ENCODE results near the gene MCC.

Gene MCC

GRCh38 chr5:113490317-113490716 is 2.1 kb upstream of the MCC start:
- no peak overlapping the region for H4K5ac ChIP-seq (ENCODE audit: low read length)
- WGBS (ENCODE audit: extremely low coverage, insufficient coverage, low lambda C conversion rate), result no CpG with 5 or more reads among the region's 3 CpGs

GRCh38 chr5:113489299-113489698 is 1.0 kb upstream of the MCC start:
- H4K8ac ChIP-seq (ENCODE audit: low read depth, low read length), result no peak overlapping the region
- H2AK5ac ChIP-seq (ENCODE audit: low read length), result no peak overlapping the region
- H3K18ac ChIP-seq (ENCODE audit: low read length), result no peak overlapping the region
- H3K79me2 ChIP-seq (ENCODE audit: control insufficient read depth, insufficient read depth, low read length), result no peaks in the 10 kb centered on the region
- H3K9ac ChIP-seq (ENCODE audit: low read length), result no peak overlapping the region
- H3K27me3 ChIP-seq (ENCODE audit: insufficient read depth, low read length, poor library complexity), result no peaks in the 10 kb centered on the region
- H4K5ac ChIP-seq (ENCODE audit: low read length), result no peak overlapping the region
- H2BK120ac ChIP-seq (ENCODE audit: low read depth, low read length), result no peak overlapping the region
- H3K4ac ChIP-seq (ENCODE audit: low read depth, low read length), result no peak overlapping the region
- H3K4me3 ChIP-seq (ENCODE audit: low read length), result no peak overlapping the region
- no peaks in the 10 kb centered on the region for H3K4me1 ChIP-seq (ENCODE audit: control insufficient read depth, low read depth, low read length)
- no peaks in the 10 kb centered on the region for H3K79me1 ChIP-seq (ENCODE audit: low read length)
- no peak overlapping the region for H2BK5ac ChIP-seq (ENCODE audit: low read length)
- H3K56ac ChIP-seq (ENCODE audit: low read length), result no peak overlapping the region
- no peak overlapping the region for H3K27ac ChIP-seq (ENCODE audit: low read depth, low read length)
- no CpG with 5 or more reads among the region's 3 CpGs for WGBS (ENCODE audit: extremely low coverage, insufficient coverage, low lambda C conversion rate)
- no peak for DNase-seq
- no peak overlapping the region for H2BK15ac ChIP-seq (replicated peaks; ENCODE audit: low read depth)
- H3K4me2 ChIP-seq (ENCODE audit: low read length), result no peak overlapping the region
- H3K36me3 ChIP-seq (ENCODE audit: control insufficient read depth, insufficient read depth, low read length), result no peaks in the 10 kb centered on the region
- no peak overlapping the region for H3K23ac ChIP-seq (ENCODE audit: low read length)

More at GRCh38 chr5:113490317-113490716, 2.1 kb upstream of the MCC start:
- H3K56ac ChIP-seq (ENCODE audit: low read length), result no peak overlapping the region
- H3K79me2 ChIP-seq (ENCODE audit: control insufficient read depth, insufficient read depth, low read length), result no peaks in the 10 kb centered on the region
- H2BK120ac ChIP-seq (ENCODE audit: low read depth, low read length), result no peak overlapping the region
- H3K23ac ChIP-seq (ENCODE audit: low read length), result no peak overlapping the region
- H3K36me3 ChIP-seq (ENCODE audit: control insufficient read depth, insufficient read depth, low read length), result no peaks in the 10 kb centered on the region
- no peak overlapping the region for H3K4ac ChIP-seq (ENCODE audit: low read depth, low read length)
- H3K79me1 ChIP-seq (ENCODE audit: low read length), result no peaks in the 10 kb centered on the region
- H3K4me1 ChIP-seq (ENCODE audit: control insufficient read depth, low read depth, low read length), result no peaks in the 10 kb centered on the region
- H3K18ac ChIP-seq (ENCODE audit: low read length), result no peak overlapping the region
- no peak overlapping the region for H3K4me3 ChIP-seq (ENCODE audit: low read length)
- DNase-seq, result no peak
- H3K27ac ChIP-seq (ENCODE audit: low read depth, low read length), result no peak overlapping the region
- H2AK5ac ChIP-seq (ENCODE audit: low read length), result no peak overlapping the region
- H3K4me2 ChIP-seq (ENCODE audit: low read length), result no peak overlapping the region
- H4K8ac ChIP-seq (ENCODE audit: low read depth, low read length), result no peak overlapping the region
- H3K9ac ChIP-seq (ENCODE audit: low read length), result no peak overlapping the region
- no peaks in the 10 kb centered on the region for H3K27me3 ChIP-seq (ENCODE audit: insufficient read depth, low read length, poor library complexity)
- no peak overlapping the region for H2BK5ac ChIP-seq (ENCODE audit: low read length)
- H2BK15ac ChIP-seq (replicated peaks; ENCODE audit: low read depth), result no peak overlapping the region

- Histone ChIP-seq H3K4ac (ENCODE audit: low read depth, low read length) (no peak overlapping the region), H4K5ac (ENCODE audit: low read length) (no peak overlapping the region), H3K27ac (ENCODE audit: low read depth, low read length) (no peak overlapping the region), H3K4me3 (ENCODE audit: low read length) (peak overlapping the region; percentile 1), H2BK5ac (ENCODE audit: low read length) (no peak overlapping the region), H2BK120ac (ENCODE audit: low read depth, low read length) (no peak overlapping the region), H3K79me2 (ENCODE audit: control insufficient read depth, insufficient read depth, low read length) (no peaks in the 10 kb centered on the region), H3K4me1 (ENCODE audit: control insufficient read depth, low read depth, low read length) (no peaks in the 10 kb centered on the region), H3K9ac (ENCODE audit: low read length) (peak overlapping the region; percentile 5), H2AK5ac (ENCODE audit: low read length) (no peak overlapping the region), H3K4me2 (ENCODE audit: low read length) (peak overlapping the region; percentile 21), H3K36me3 (ENCODE audit: control insufficient read depth, insufficient read depth, low read length) (no peaks in the 10 kb centered on the region), H2BK15ac (replicated peaks; ENCODE audit: low read depth) (no peak overlapping the region), H3K23ac (ENCODE audit: low read length) (no peak overlapping the region), H3K27me3 (ENCODE audit: insufficient read depth, low read length, poor library complexity) (no peaks in the 10 kb centered on the region), H3K56ac (ENCODE audit: low read length) (peak overlapping the region; percentile 83), H3K18ac (ENCODE audit: low read length) (no peak overlapping the region), H4K8ac (ENCODE audit: low read depth, low read length) (no peak overlapping the region), H3K79me1 (ENCODE audit: low read length) (no peaks in the 10 kb centered on the region)
- no peak for DNase-seq
- WGBS (ENCODE audit: extremely low coverage, insufficient coverage, low lambda C conversion rate), result no CpG with 5 or more reads among the region's 20 CpGs
Observed at GRCh38 chr5:113488645-113489184, 462 bp upstream of the MCC start.

GRCh38 chr5:113487416-113487780 is 855 bp downstream of the MCC start:
- Histone ChIP-seq H3K4me1 (ENCODE audit: control insufficient read depth, low read depth, low read length) (no peaks in the 10 kb centered on the region), H2BK15ac (replicated peaks; ENCODE audit: low read depth) (no peak overlapping the region), H3K9ac (ENCODE audit: low read length) (peak overlapping the region; percentile 55), H3K4me3 (ENCODE audit: low read length) (peak overlapping the region; percentile 42), H3K4me2 (ENCODE audit: low read length) (peak overlapping the region; percentile 85), H4K5ac (ENCODE audit: low read length) (no peak overlapping the region), H2AK5ac (ENCODE audit: low read length) (no peak overlapping the region), H3K4ac (ENCODE audit: low read depth, low read length) (no peak overlapping the region), H2BK5ac (ENCODE audit: low read length) (no peak overlapping the region), H3K56ac (ENCODE audit: low read length) (peak overlapping the region; percentile 83), H3K18ac (ENCODE audit: low read length) (no peak overlapping the region), H3K27me3 (ENCODE audit: insufficient read depth, low read length, poor library complexity) (no peaks in the 10 kb centered on the region), H3K79me1 (ENCODE audit: low read length) (no peaks in the 10 kb centered on the region), H4K8ac (ENCODE audit: low read depth, low read length) (no peak overlapping the region), H3K79me2 (ENCODE audit: control insufficient read depth, insufficient read depth, low read length) (no peaks in the 10 kb centered on the region), H3K36me3 (ENCODE audit: control insufficient read depth, insufficient read depth, low read length) (no peaks in the 10 kb centered on the region), H3K27ac (ENCODE audit: low read depth, low read length) (no peak overlapping the region), H2BK120ac (ENCODE audit: low read depth, low read length) (no peak overlapping the region), H3K23ac (ENCODE audit: low read length) (no peak overlapping the region)
- WGBS (ENCODE audit: extremely low coverage, insufficient coverage, low lambda C conversion rate), result no CpG with 5 or more reads among the region's 18 CpGs
- DNase-seq, result peak; percentile 32

GRCh38 chr5:113480243-113480642 is 8.0 kb downstream of the MCC start:
- no peak overlapping the region for H3K23ac ChIP-seq (ENCODE audit: low read length)
- no CpG with 5 or more reads among the region's 5 CpGs for WGBS (ENCODE audit: extremely low coverage, insufficient coverage, low lambda C conversion rate)
- no peak for DNase-seq

GRCh38 chr5:113478691-113479090 is 9.6 kb downstream of the MCC start:
- H3K36me3 ChIP-seq (ENCODE audit: control insufficient read depth, insufficient read depth, low read length), result no peaks in the 10 kb centered on the region
- H3K27ac ChIP-seq (ENCODE audit: low read depth, low read length), result no peak overlapping the region
- H2BK15ac ChIP-seq (replicated peaks; ENCODE audit: low read depth), result no peak overlapping the region
- H3K4me2 ChIP-seq (ENCODE audit: low read length), result no peak overlapping the region
- no CpG with 5 or more reads among the region's 3 CpGs for WGBS (ENCODE audit: extremely low coverage, insufficient coverage, low lambda C conversion rate)
- no peak overlapping the region for H3K4me3 ChIP-seq (ENCODE audit: low read length)
- no peak overlapping the region for H3K23ac ChIP-seq (ENCODE audit: low read length)
- H2BK120ac ChIP-seq (ENCODE audit: low read depth, low read length), result no peak overlapping the region
- H3K4me1 ChIP-seq (ENCODE audit: control insufficient read depth, low read depth, low read length), result no peaks in the 10 kb centered on the region
- H3K18ac ChIP-seq (ENCODE audit: low read length), result no peak overlapping the region
- no peak overlapping the region for H3K56ac ChIP-seq (ENCODE audit: low read length)
- H3K9ac ChIP-seq (ENCODE audit: low read length), result no peak overlapping the region
- H2BK5ac ChIP-seq (ENCODE audit: low read length), result no peak overlapping the region
- no peak overlapping the region for H4K5ac ChIP-seq (ENCODE audit: low read length)
- no peaks in the 10 kb centered on the region for H3K27me3 ChIP-seq (ENCODE audit: insufficient read depth, low read length, poor library complexity)
- no peak overlapping the region for H3K4ac ChIP-seq (ENCODE audit: low read depth, low read length)
- H3K79me1 ChIP-seq (ENCODE audit: low read length), result no peaks in the 10 kb centered on the region
- no peak overlapping the region for H2AK5ac ChIP-seq (ENCODE audit: low read length)
- DNase-seq, result peak; percentile 77
- H4K8ac ChIP-seq (ENCODE audit: low read depth, low read length), result no peak overlapping the region
- no peaks in the 10 kb centered on the region for H3K79me2 ChIP-seq (ENCODE audit: control insufficient read depth, insufficient read depth, low read length)

More at GRCh38 chr5:113480243-113480642, 8.0 kb downstream of the MCC start:
- H2BK120ac ChIP-seq (ENCODE audit: low read depth, low read length), result no peak overlapping the region
- H3K18ac ChIP-seq (ENCODE audit: low read length), result no peak overlapping the region
- H3K4me3 ChIP-seq (ENCODE audit: low read length), result no peak overlapping the region
- no peaks in the 10 kb centered on the region for H3K79me1 ChIP-seq (ENCODE audit: low read length)
- H3K27me3 ChIP-seq (ENCODE audit: insufficient read depth, low read length, poor library complexity), result no peaks in the 10 kb centered on the region
- H4K5ac ChIP-seq (ENCODE audit: low read length), result no peak overlapping the region
- H3K9ac ChIP-seq (ENCODE audit: low read length), result no peak overlapping the region
- H3K79me2 ChIP-seq (ENCODE audit: control insufficient read depth, insufficient read depth, low read length), result no peaks in the 10 kb centered on the region
- no peaks in the 10 kb centered on the region for H3K36me3 ChIP-seq (ENCODE audit: control insufficient read depth, insufficient read depth, low read length)
- H3K4me2 ChIP-seq (ENCODE audit: low read length), result no peak overlapping the region
- no peak overlapping the region for H3K56ac ChIP-seq (ENCODE audit: low read length)
- no peak overlapping the region for H3K27ac ChIP-seq (ENCODE audit: low read depth, low read length)
- no peak overlapping the region for H2BK5ac ChIP-seq (ENCODE audit: low read length)
- no peak overlapping the region for H2AK5ac ChIP-seq (ENCODE audit: low read length)
- no peak overlapping the region for H2BK15ac ChIP-seq (replicated peaks; ENCODE audit: low read depth)
- no peak overlapping the region for H4K8ac ChIP-seq (ENCODE audit: low read depth, low read length)
- no peak overlapping the region for H3K4ac ChIP-seq (ENCODE audit: low read depth, low read length)
- no peaks in the 10 kb centered on the region for H3K4me1 ChIP-seq (ENCODE audit: control insufficient read depth, low read depth, low read length)

Measured in mesendoderm (in vitro differentiated cells).